Measurements from ENCODE around the gene TDP1. TPM values are rescaled to one million over a fixed set of nuclear protein-coding genes. Genes with fewer than 3 reads are reported as not detected.
A peak's percentile ranks its signal among the peaks of the same experiment; 100 is the strongest.
"Not testable (repeated sequence)": the region's sequence is repeated elsewhere in the genome, so short reads cannot be mapped to it uniquely, and the experiment has no call there.

TDP1 gene
- polyA plus RNA-seq, 5 donors = 12.6 to 20.7 (median 18.2) TPM

DNA sequence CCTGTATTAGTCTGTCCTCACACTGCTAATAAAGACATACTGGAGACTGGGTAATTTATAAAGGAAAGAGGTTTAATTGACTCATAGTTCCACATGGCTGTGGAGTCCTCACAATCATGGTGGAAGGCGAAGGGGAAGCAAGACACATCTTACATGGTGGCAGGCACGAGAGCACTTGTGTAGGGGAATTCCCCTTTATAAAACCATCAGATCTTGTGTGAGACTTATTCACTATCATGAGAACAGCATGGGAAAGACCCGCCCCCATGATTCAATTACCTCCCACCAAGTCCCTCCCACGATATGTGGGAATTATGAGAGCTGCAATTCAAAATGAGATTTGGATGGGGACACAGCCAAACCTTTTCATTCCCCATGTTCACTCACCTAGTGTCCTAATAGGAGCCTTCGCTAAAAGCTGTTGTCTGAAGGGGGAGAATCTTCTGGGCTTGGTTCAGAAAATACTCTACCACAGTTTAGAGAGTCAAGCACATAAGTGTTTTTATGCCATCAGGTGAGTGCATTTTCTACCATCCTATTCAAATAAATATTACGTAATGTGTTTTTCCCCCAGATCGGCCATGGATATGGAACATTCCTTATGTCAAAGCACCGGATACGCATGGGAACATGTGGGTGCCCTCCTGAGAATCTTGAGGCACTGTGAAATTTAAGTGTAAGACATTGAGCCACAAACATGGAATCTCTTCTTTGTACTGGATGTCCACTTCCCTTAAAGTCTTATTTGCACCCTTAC, 86.9 kb downstream of the TDP1 start:
- no peak for DNase-seq

GRCh38 chr14:90045616-90046015, 89.9 kb downstream of the TDP1 start:
- DNase-seq = no peak

- DNase-seq = no peak
Observed at GRCh38 chr14:90049390-90049789, 93.7 kb downstream of the TDP1 start.

DNA sequence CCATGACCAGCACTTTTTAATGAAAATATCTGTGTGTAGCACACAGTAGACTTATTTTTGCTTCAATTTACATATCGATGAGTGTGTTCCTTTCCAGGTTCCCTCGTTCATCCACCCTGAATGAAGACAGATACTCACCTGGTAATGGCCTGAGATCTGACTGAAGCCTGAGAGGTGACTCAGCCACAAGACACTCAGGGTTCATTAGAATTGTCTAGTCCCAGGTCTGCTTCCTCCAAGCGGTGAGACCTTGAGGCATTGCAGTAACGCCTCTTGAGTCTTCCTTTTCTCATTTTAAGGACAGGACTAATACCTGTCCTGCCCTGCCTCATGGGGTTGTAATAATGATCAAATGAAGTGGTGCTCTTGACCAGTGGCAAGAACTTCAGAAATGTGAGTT, 94.5 kb downstream of the TDP1 start:
- no peak for DNase-seq

DNA sequence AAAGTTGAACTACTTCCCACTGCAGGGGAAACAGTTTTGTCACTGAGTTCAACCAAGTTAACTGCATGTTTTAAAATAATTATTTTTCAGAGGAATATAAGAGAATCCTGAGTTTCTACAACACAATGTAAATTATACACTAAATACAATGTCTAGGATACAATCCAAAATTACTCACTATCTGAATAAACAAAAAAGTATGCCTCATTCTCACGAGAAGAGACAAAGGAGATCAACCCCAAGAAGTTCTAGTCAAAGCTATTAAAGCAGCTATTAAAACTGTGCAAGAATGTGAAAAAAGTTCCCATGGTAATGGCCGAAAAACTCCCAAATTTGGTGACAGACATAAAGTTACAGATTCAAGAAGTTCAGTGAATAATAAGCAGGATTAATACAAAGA, 97.3 kb downstream of the TDP1 start:
- DNase-seq = no peak

DNA sequence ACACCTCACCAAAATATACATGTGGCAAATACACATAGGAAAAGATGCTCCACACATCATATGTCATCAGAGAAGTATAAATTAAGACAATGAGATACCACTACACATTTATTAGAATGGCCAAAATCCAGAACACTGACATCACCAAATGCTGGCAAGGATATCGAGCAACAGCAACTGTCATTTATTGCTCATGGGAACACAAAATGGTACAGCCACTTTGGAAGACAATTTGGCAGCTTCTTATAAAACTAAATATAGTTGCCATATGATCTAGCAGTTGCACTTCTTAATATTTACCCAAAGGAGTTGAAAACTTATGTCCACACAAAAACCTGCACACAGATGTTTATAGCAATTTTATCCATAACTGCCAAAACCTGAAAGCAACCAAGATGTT, 99.1 kb downstream of the TDP1 start:
- no peak for DNase-seq

GRCh38 chr14:90056826-90057225, 101.1 kb downstream of the TDP1 start:
- DNase-seq = no peak

- no peak for DNase-seq
Observed at GRCh38 chr14:90058876-90059458, 103.2 kb downstream of the TDP1 start.

GRCh38 chr14:90060312-90060964, 104.7 kb downstream of the TDP1 start:
- peak in 1 of 2 donors; percentile 32 for DNase-seq

DNA sequence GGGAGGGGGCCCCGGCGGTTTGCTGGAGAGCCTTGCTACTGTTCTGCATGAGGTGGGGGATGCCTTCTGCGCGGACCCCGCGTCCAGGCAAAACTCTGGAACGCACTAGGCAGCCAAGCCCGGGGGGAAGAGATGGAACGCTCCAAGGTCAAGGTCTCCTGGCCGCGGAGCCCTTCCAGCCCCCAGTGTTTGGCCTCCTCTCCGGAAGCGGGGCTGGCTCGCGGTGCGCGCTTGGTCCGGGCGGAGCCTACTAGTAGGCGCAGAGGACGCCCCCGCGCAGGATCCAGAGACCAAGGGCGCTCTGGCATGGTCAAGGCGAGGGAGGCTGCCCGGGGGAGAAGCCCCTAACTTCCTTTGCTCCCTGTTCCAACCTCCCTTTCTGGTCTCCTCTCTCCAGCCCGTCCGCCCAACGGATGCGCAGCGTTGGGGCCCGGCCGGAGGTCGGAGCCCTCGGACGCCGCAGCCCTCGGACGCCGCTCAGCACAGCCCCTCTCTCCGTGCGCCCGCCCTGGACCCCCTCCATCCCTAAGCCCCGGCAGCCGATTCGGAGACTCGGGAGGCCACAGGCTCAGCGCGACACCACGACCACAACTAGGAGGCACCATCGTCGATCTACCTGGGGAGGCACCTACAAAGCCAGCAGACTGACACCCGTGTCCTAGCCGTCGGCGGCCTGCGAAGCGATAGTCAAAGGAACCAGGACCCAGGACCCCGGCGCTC, 105.4 kb downstream of the TDP1 start:
- no peak for DNase-seq

GRCh38 chr14:90061685-90062126, 106.0 kb downstream of the TDP1 start, which contains the start of gene KCNK13:
TSS of gene KCNK13 (plus strand) at chr14:90061994. CDS start at chr14:90062206, 212 bp downstream.
- DNase-seq = no peak

DNA sequence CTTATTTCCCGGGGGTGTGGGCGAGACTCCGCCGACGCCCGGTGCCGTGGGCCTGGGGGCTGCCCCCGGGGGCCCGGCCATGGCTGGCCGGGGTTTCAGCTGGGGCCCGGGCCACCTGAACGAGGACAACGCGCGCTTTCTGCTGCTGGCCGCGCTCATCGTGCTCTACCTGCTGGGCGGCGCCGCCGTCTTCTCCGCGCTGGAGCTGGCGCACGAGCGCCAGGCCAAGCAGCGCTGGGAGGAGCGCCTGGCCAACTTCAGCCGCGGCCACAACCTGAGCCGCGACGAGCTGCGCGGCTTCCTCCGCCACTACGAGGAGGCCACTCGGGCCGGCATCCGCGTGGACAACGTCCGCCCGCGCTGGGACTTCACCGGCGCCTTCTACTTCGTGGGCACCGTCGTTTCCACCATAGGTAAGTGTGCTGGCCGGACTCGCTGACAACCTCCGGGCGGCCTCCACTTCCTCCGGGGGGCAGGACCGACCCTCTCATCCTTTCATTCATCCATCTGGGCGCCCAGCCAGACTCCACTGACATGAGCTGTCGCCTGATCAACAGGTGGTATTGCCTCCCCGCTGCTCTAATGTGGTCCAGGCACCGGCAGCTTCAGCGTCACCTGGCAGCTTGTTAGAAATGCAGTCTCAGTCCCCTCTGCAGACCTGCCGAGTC, 106.5 kb downstream of the TDP1 start:
- DNase-seq = peak in 1 of 2 donors; percentile 12

DNA sequence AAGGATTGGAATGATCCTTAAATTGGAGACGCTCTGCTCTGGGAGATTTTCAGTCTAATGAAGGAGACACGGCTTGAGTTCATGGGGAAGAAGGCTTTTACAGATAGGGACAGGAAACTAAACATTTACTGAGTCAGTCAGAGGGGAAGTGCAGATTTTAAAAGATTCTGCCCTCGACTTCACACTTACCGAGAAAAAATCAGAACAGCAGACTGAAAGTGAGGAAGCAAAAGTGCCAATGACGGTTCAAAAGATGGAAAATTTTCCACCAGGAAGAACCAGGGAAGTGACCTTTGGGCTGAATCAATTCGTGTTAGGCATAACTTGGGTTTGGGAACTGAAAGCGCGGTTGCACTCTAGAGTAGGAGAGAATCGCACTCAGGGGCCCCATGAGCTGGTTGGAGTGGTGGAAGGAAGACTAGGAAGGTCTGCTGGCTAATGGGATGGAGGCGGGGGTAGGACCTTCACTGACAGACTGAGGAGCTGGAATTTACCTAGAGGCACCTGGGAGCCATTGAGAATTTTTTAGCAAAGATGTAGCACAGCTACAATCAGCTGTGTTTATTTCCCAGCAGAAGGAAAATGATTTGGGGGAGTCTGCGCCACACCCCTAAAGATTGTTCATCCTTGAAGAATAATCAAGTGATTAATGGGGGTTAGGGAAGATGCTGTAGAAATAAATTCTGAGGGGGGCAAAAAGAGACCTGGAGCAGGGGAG, 107.3 kb downstream of the TDP1 start:
- no peak for DNase-seq

- DNase-seq = no peak
Observed at GRCh38 chr14:90072350-90072749, 116.6 kb downstream of the TDP1 start.

GRCh38 chr14:90079576-90079975, 123.8 kb downstream of the TDP1 start:
- no peak for DNase-seq

GRCh38 chr14:90087433-90087832, 131.7 kb downstream of the TDP1 start:
- no peak for DNase-seq

DNA sequence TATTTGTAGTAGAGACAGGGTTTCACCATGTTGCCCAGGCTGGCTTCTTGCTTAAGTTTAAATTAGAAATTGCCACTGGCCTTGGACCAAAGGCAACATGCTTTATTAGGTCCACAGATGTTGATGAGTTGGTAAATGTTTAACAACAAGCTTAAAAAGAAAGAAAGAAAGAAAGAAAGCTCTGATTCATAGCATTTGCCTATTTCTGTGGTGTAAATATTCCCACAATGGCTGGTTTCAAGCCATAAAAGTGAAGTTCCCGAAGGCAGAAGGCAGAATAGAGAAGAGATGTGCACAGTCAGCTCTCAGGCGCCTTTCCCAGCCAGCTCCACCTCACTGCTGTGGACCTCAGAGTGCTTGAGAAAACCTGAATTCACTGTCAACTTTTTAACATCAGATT, 132.4 kb downstream of the TDP1 start:
- DNase-seq = no peak

DNA sequence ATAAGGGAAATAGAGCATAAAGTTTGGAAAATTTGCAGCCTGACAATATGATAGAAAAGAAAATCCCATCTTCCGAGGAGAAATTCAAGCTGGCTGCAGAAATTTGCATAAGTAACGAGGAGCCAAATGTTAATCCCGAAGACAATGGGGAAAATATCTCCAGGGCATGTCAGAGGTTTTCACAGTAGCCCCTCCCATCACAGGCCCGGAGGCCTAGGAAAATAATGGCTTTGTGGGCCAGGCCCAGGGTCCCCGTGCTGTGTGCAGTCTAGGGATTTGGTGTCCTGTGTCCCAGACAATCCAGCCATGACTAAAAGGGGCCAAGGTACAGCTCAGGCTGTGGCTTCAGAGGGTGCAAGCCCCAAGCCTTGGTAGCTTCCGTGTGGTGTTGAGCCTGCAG, 133.8 kb downstream of the TDP1 start:
- DNase-seq = not testable (repeated sequence)

GRCh38 chr14:90091393-90091792, 135.7 kb downstream of the TDP1 start:
- DNase-seq = peak in 1 of 2 donors; percentile 11

- no peak for DNase-seq
Observed at GRCh38 chr14:90093942-90094595, 138.3 kb downstream of the TDP1 start.

All from right lung (tissue), 5 donors.